Esophagus squamous epithelium (tissue), 4 donors: ENCODE data around the gene SERPINI1.

Experiments used
- CTCF ChIP-seq, 6 experiments: fragments of 450-650 bp in 4 of 6; fragments of 200-600 bp in 2 of 6; sonication (generic) in 2 of 6; IDR thresholded peaks; one replicate each; pipeline ENCODE4 v1.5.1; 2016 to 2019; ENCODE audit warnings: antibody characterized with exemption in 6 of 6, mild to moderate bottlenecking in 4 of 6, moderate library complexity in 4 of 6
- POLR2A ChIP-seq, 4 donors: fragments of 450-650 bp; IDR thresholded peaks; one replicate each; pipeline ENCODE4 v1.6.1; 2017; ENCODE audit warnings: antibody characterized with exemption in 4 of 4, mild to moderate bottlenecking in 4 of 4, moderate library complexity in 3 of 4

DNA sequence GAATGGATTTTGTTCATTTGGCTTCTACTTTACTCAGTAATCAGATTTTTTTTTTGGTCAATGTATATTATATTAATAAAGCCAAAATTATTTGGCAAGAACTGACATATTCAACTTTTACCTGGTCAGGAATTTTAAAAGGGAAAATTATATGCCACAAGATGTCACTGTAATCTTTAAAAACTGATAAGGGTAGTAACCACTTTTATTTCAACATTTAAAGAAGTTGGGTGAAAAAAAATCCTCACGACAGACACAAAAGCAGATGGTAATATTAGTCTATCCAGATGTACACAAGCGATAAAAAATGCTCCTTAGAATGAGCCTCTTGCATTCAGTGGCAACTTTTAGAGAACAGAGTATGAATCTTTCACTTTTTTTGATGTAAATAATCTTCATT lies 101.9 kb downstream of the SERPINI1 start:
- TF ChIP-seq CTCF (IDR thresholded peaks at IDR 0.05) (no peak), POLR2A (IDR thresholded peaks at IDR 0.05) (no peak)
